Measurements from ENCODE around the gene AIG1.

The AIG1 gene

GRCh38 chr6:143064271-143064670 lies 3.6 kb downstream of the AIG1 start:
- Histone ChIP-seq H3K4me2 (ENCODE audit: low read length) (no peak overlapping the region), H3K9me3 (ENCODE audit: low read length) (no peaks in the 10 kb centered on the region), H3K4me1 (ENCODE audit: insufficient read depth, low read length, severe bottlenecking) (peaks cover 16% of the 10 kb centered on the region), H3F3A (ENCODE audit: insufficient read depth, low read length) (0 out of 2 replicates have a peak, but pooled peaks cover 8% of the 10 kb centered on the region), H3K27ac (ENCODE audit: low read depth, low read length, poor library complexity, severe bottlenecking) (no peak overlapping the region), H3K9ac (ENCODE audit: low read length) (no peak overlapping the region), H4K20me1 (ENCODE audit: insufficient read depth, low read length) (no peaks in the 10 kb centered on the region), H2AFZ (ENCODE audit: low read length) (no peak overlapping the region), H3K27me3 (ENCODE audit: insufficient read depth, low read length) (no peaks in the 10 kb centered on the region), H3K79me2 (ENCODE audit: insufficient read depth, low read length) (no peaks in the 10 kb centered on the region), H3K36me3 (ENCODE audit: insufficient read depth, low read length) (no peaks in the 10 kb centered on the region), H3K4me3 (ENCODE audit: low read depth, low read length, poor library complexity, severe bottlenecking) (no peak overlapping the region), H3K9me2 (ENCODE audit: low read depth, low read length) (no peaks in the 10 kb centered on the region)
- no peak for TF ChIP-seq EZH2 (IDR thresholded peaks at IDR 0.05; ENCODE audit: borderline replicate concordance, low read length)
- no peak for TF ChIP-seq CTCF (IDR thresholded peaks at IDR 0.05; ENCODE audit: low read length)

- Histone ChIP-seq H3F3A (ENCODE audit: insufficient read depth, low read length) (0 out of 2 replicates have a peak, but pooled peaks cover 8% of the 10 kb centered on the region), H3K27ac (ENCODE audit: low read depth, low read length, poor library complexity, severe bottlenecking) (no peak overlapping the region), H3K9ac (ENCODE audit: low read length) (no peak overlapping the region), H3K79me2 (ENCODE audit: insufficient read depth, low read length) (no peaks in the 10 kb centered on the region), H4K20me1 (ENCODE audit: insufficient read depth, low read length) (no peaks in the 10 kb centered on the region), H3K4me3 (ENCODE audit: low read depth, low read length, poor library complexity, severe bottlenecking) (no peak overlapping the region), H3K27me3 (ENCODE audit: insufficient read depth, low read length) (no peaks in the 10 kb centered on the region), H3K4me2 (ENCODE audit: low read length) (no peak overlapping the region), H2AFZ (ENCODE audit: low read length) (no peak overlapping the region), H3K36me3 (ENCODE audit: insufficient read depth, low read length) (no peaks in the 10 kb centered on the region), H3K4me1 (ENCODE audit: insufficient read depth, low read length, severe bottlenecking) (peaks cover 10% of the 10 kb centered on the region), H3K9me3 (ENCODE audit: low read length) (no peaks in the 10 kb centered on the region), H3K9me2 (ENCODE audit: low read depth, low read length) (no peaks in the 10 kb centered on the region)
- no peak for TF ChIP-seq EZH2 (IDR thresholded peaks at IDR 0.05; ENCODE audit: borderline replicate concordance, low read length)
- no peak for TF ChIP-seq CTCF (IDR thresholded peaks at IDR 0.05; ENCODE audit: low read length)
Observed at GRCh38 chr6:143064951-143065683, 4.4 kb downstream of the AIG1 start.

GRCh38 chr6:143068001-143068400 lies 7.3 kb downstream of the AIG1 start:
- TF ChIP-seq EZH2 (IDR thresholded peaks at IDR 0.05; ENCODE audit: borderline replicate concordance, low read length) (no peak), CTCF (IDR thresholded peaks at IDR 0.05; ENCODE audit: low read length) (no peak)
- Histone ChIP-seq H3K9ac (ENCODE audit: low read length) (no peak overlapping the region), H3K9me3 (ENCODE audit: low read length) (no peaks in the 10 kb centered on the region), H4K20me1 (ENCODE audit: insufficient read depth, low read length) (no peaks in the 10 kb centered on the region), H3K79me2 (ENCODE audit: insufficient read depth, low read length) (no peaks in the 10 kb centered on the region), H3K9me2 (ENCODE audit: low read depth, low read length) (no peaks in the 10 kb centered on the region), H3K4me3 (ENCODE audit: low read depth, low read length, poor library complexity, severe bottlenecking) (no peak overlapping the region), H2AFZ (ENCODE audit: low read length) (no peak overlapping the region), H3K27me3 (ENCODE audit: insufficient read depth, low read length) (no peaks in the 10 kb centered on the region), H3K36me3 (ENCODE audit: insufficient read depth, low read length) (no peaks in the 10 kb centered on the region), H3F3A (ENCODE audit: insufficient read depth, low read length) (no peaks in the 10 kb centered on the region), H3K4me1 (ENCODE audit: insufficient read depth, low read length, severe bottlenecking) (no peaks in the 10 kb centered on the region), H3K4me2 (ENCODE audit: low read length) (no peak overlapping the region), H3K27ac (ENCODE audit: low read depth, low read length, poor library complexity, severe bottlenecking) (no peak overlapping the region)

Data from OCI-LY1 (cell line).